Panc1 (cell line): ENCODE results near the gene NINL. TPM values are rescaled to one million over a fixed set of nuclear protein-coding genes. Genes with fewer than 3 reads are reported as not detected.

Source experiments
- ATAC-seq: fragments of 200-7000 bp; cut with Tn5 transposase; 2 replicates; pipeline ENCODE4 v1.9.1; 2020; ENCODE audit warnings: mild to moderate bottlenecking, moderate library complexity
- BruUV-seq: library from RNA; stranded (reverse); fragments of 400-500 nt; replicated peaks from 2 replicates; lab custom pipeline; 2021; lab: Mats Ljungman, UMichigan
- CTCF ChIA-PET: fragments of 300-600 bp; sonication (Branson Sonifier 250); formaldehyde crosslinking; loops from one replicate; lab custom pipeline; 2022; ENCODE audit warnings: antibody characterized with exemption; lab: Charles Lee
- POLR2A ChIA-PET: fragments of 300-600 bp; sonication (Branson Sonifier 250); formaldehyde crosslinking; loops from one replicate; lab custom pipeline; 2022; ENCODE audit warnings: antibody characterized with exemption; lab: Charles Lee
- DNase-seq: peaks from one replicate; pipeline ENCODE4 v3.0.0-alpha.2; 2010; ENCODE audit warnings: low read depth, low spot score
- H3K27ac ChIP-seq: 2 replicates; pipeline ENCODE4 v1.5.1; 2011; ENCODE audit warnings: mild to moderate bottlenecking, low read length, inconsistent platforms
- H3K27me3 ChIP-seq: fragments of 200-500 bp; sonication (Bioruptor generic); 2 replicates; pipeline ENCODE4 v1.6.0; 2014; ENCODE audit warnings: low read length, inconsistent platforms; ENCODE audit not compliant: control insufficient read depth, insufficient read depth
- H3K36me3 ChIP-seq: fragments of 200-500 bp; sonication (Bioruptor generic); 2 replicates; pipeline ENCODE4 v1.5.1; 2014; ENCODE audit warnings: inconsistent platforms, mild to moderate bottlenecking, low read length, moderate library complexity; ENCODE audit not compliant: control insufficient read depth, insufficient read depth
- H3K4me1 ChIP-seq: 2 replicates; pipeline ENCODE4 v1.5.1; 2011; ENCODE audit warnings: inconsistent platforms, mild to moderate bottlenecking, low read length, moderate library complexity; ENCODE audit not compliant: control insufficient read depth, insufficient read depth
- H3K4me3 ChIP-seq, 2 experiments: 2 replicates each; pipeline ENCODE4 v1.5.1; 2011 to 2012; ENCODE audit warnings: low read depth in 2 of 2, low read length in 2 of 2, mild to moderate bottlenecking in 2 of 2, inconsistent platforms in 1 of 2, moderate library complexity in 1 of 2
- H3K9me3 ChIP-seq: fragments of 200-500 bp; sonication (Bioruptor generic); 2 replicates; pipeline ENCODE4 v1.5.1; 2014; ENCODE audit warnings: low read depth, mild to moderate bottlenecking, inconsistent platforms, low read length, moderate library complexity; ENCODE audit not compliant: control insufficient read depth, insufficient read depth
- CTCF ChIP-seq: fragments of 450-650 bp; IDR thresholded peaks from 2 replicates; pipeline ENCODE4 v1.5.1; 2017; ENCODE audit warnings: mild to moderate bottlenecking
- POLR2AphosphoS5 ChIP-seq: IDR thresholded peaks from 2 replicates; pipeline ENCODE4 v1.6.1; 2012; ENCODE audit warnings: mild to moderate bottlenecking, low read depth, low read length, moderate library complexity
- SIN3A ChIP-seq: IDR thresholded peaks from 2 replicates; pipeline ENCODE4 v1.6.1; 2012; ENCODE audit warnings: low read depth, mild to moderate bottlenecking, low read length, moderate library complexity, borderline replicate concordance; ENCODE audit not compliant: insufficient read depth
- TCF7L2 ChIP-seq: IDR thresholded peaks from 2 replicates; pipeline ENCODE4 v1.6.1; 2011; ENCODE audit warnings: mild to moderate bottlenecking, low read depth, low read length, inconsistent platforms
- in situ Hi-C: cut with HindIII; loops from 2 replicates; pipeline ENCODE4 v1.10.0; 2016; ENCODE audit warnings: low sequenced_read_pairs, low pct_unique_long_range_greater_than_20kb
- intact Hi-C: fragments of 100-400 bp; cut with micrococcal nuclease; formaldehyde crosslinking; loops from one replicate; pipeline ENCODE4 v1.10.0; 2022; ENCODE audit not compliant: unreplicated experiment
- total RNA-seq: library from RNA; stranded (reverse); gene quantifications from one replicate; pipeline ENCODE4 v1.2.1, GENCODE V29; 2021; ENCODE audit not compliant: unreplicated experiment
- TF ChIP-seq, protein P1 (sequence below), 2 experiments: IDR thresholded peaks; 2 replicates each; pipeline ENCODE4 v1.6.1; 2011 to 2012; ENCODE audit warnings: low read depth in 2 of 2, control low read depth in 1 of 2, low read length in 1 of 2, mild to moderate bottlenecking in 1 of 2, moderate library complexity in 1 of 2; ENCODE audit not compliant: insufficient read depth in 1 of 2

Gene NINL
- total RNA-seq, 1 experiment from 2014 or later, result 25.0 TPM

DNA sequence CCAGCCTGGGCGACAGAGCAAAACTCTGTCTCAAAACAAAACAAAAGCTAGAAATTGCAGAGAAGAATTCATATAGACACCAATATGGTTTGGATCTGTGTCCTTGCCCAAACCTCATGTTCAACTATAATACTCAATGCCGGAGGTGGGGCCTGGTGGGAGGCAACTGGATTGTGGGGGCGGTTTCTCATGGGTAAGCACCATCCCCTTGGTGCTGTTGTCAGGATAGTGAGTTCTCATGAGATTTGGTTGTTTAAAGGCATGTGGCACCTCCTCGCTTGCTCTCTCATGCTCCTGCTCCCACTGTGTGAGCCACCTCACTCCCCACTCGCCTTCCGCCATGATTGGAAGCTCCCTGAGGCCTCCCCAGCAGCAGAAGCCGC lies 15.2 kb downstream of the NINL start:
- CTCF ChIA-PET, result interaction anchor here (0.6 kb wide), 1 partner anchor 84 kb away, joined by 7 read pairs; no protein-coding TSS in a partner anchor
- intact Hi-C loops, result no loop called here
- no peaks in the 10 kb centered on the region for H3K9me3 ChIP-seq
- no peak overlapping the region for H3K4me3 ChIP-seq
- ATAC-seq (no peak), DNase-seq (no peak)
- TSS peak; percentile 44 for BruUV-seq
- in situ Hi-C loops, result no loop called here
- TF ChIP-seq SIN3A, result no peak
- TF ChIP-seq CTCF, result no peak
- TF ChIP-seq, protein P1, sequence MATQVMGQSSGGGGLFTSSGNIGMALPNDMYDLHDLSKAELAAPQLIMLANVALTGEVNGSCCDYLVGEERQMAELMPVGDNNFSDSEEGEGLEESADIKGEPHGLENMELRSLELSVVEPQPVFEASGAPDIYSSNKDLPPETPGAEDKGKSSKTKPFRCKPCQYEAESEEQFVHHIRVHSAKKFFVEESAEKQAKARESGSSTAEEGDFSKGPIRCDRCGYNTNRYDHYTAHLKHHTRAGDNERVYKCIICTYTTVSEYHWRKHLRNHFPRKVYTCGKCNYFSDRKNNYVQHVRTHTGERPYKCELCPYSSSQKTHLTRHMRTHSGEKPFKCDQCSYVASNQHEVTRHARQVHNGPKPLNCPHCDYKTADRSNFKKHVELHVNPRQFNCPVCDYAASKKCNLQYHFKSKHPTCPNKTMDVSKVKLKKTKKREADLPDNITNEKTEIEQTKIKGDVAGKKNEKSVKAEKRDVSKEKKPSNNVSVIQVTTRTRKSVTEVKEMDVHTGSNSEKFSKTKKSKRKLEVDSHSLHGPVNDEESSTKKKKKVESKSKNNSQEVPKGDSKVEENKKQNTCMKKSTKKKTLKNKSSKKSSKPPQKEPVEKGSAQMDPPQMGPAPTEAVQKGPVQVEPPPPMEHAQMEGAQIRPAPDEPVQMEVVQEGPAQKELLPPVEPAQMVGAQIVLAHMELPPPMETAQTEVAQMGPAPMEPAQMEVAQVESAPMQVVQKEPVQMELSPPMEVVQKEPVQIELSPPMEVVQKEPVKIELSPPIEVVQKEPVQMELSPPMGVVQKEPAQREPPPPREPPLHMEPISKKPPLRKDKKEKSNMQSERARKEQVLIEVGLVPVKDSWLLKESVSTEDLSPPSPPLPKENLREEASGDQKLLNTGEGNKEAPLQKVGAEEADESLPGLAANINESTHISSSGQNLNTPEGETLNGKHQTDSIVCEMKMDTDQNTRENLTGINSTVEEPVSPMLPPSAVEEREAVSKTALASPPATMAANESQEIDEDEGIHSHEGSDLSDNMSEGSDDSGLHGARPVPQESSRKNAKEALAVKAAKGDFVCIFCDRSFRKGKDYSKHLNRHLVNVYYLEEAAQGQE (IDR thresholded peaks at IDR 0.05; ENCODE audit: insufficient read depth in 1 of 2, low read depth in 2 of 2, low read length in 1 of 2), result no peak
- no peak for TF ChIP-seq TCF7L2
- TF ChIP-seq POLR2AphosphoS5, result no peak
- H3K36me3 ChIP-seq, result no peaks in the 10 kb centered on the region
- H3K27ac ChIP-seq, result no peak overlapping the region
- H3K4me1 ChIP-seq, result no peaks in the 10 kb centered on the region
- POLR2A ChIA-PET, result no interaction called here
- no peaks in the 10 kb centered on the region for H3K27me3 ChIP-seq

- Histone ChIP-seq H3K27ac (no peak overlapping the region), H3K9me3 (peaks cover 7% of the 10 kb centered on the region; the same call in 1 of the 2 replicates), H3K4me3 (no peak overlapping the region), H3K36me3 (no peaks in the 10 kb centered on the region), H3K4me1 (no peaks in the 10 kb centered on the region), H3K27me3 (no peaks in the 10 kb centered on the region)
- ChIA-PET CTCF (no interaction called here), POLR2A (no interaction called here)
- TF ChIP-seq TCF7L2 (no peak), CTCF (no peak), POLR2AphosphoS5 (no peak), SIN3A (no peak)
- TF ChIP-seq, protein P1 (IDR thresholded peaks at IDR 0.05; ENCODE audit: insufficient read depth in 1 of 2, low read depth in 2 of 2, low read length in 1 of 2), result no peak
- in situ Hi-C loops (no loop called here), intact Hi-C loops (no loop called here)
- no peak for DNase-seq
- BruUV-seq, result TSS peak; percentile 31
- ATAC-seq, result no peak
Observed at GRCh38 chr20:25567286-25567685, 18.0 kb downstream of the NINL start.
